ENCODE data around the gene CERS4.
"Not testable (repeated sequence)": the region's sequence is repeated elsewhere in the genome, so short reads cannot be mapped to it uniquely, and the experiment has no call there.

The CERS4 gene

GRCh38 chr19:8180018-8180417 is 29.2 kb upstream of the CERS4 start:
- no peak overlapping the region for H3K4me3 ChIP-seq (ENCODE audit: low read depth, low read length)
- no peak for TF ChIP-seq CTCF (IDR thresholded peaks at IDR 0.05; ENCODE audit: low read depth, low read length, missing control alignments)
- no peak for DNase-seq (ENCODE audit: low read depth)

- no peak for TF ChIP-seq CTCF (IDR thresholded peaks at IDR 0.05; ENCODE audit: low read depth, low read length, missing control alignments)
Observed at GRCh38 chr19:8184274-8184673, 24.9 kb upstream of the CERS4 start.

GRCh38 chr19:8185343-8186068 is 23.7 kb upstream of the CERS4 start:
- DNase-seq (ENCODE audit: low read depth) = no peak
- H3K4me3 ChIP-seq (ENCODE audit: low read depth, low read length) = no peak overlapping the region
- TF ChIP-seq CTCF (IDR thresholded peaks at IDR 0.05; ENCODE audit: low read depth, low read length, missing control alignments) = no peak

More at GRCh38 chr19:8184274-8184673, 24.9 kb upstream of the CERS4 start:
- DNase-seq (ENCODE audit: low read depth) = no peak
- no peak overlapping the region for H3K4me3 ChIP-seq (ENCODE audit: low read depth, low read length)

GRCh38 chr19:8192221-8192820 is 16.8 kb upstream of the CERS4 start:
- DNase-seq (ENCODE audit: low read depth) = no peak
- no peak overlapping the region for H3K4me3 ChIP-seq (ENCODE audit: low read depth, low read length)
- no peak for TF ChIP-seq CTCF (IDR thresholded peaks at IDR 0.05; ENCODE audit: low read depth, low read length, missing control alignments)

- TF ChIP-seq CTCF (IDR thresholded peaks at IDR 0.05; ENCODE audit: low read depth, low read length, missing control alignments) = no peak
- peak overlapping the region; percentile 7 for H3K4me3 ChIP-seq (ENCODE audit: low read depth, low read length)
- no peak for DNase-seq (ENCODE audit: low read depth)
Observed at GRCh38 chr19:8194528-8195267, 14.5 kb upstream of the CERS4 start.

GRCh38 chr19:8196271-8196927 is 12.8 kb upstream of the CERS4 start:
- DNase-seq (ENCODE audit: low read depth) = no peak
- TF ChIP-seq CTCF (IDR thresholded peaks at IDR 0.05; ENCODE audit: low read depth, low read length, missing control alignments) = no peak
- H3K4me3 ChIP-seq (ENCODE audit: low read depth, low read length) = no peak overlapping the region

GRCh38 chr19:8203288-8204120 is 5.7 kb upstream of the CERS4 start:
- H3K4me3 ChIP-seq (ENCODE audit: low read depth, low read length); DNase-seq (ENCODE audit: low read depth): not testable (repeated sequence)
